HCT116 (cell line): ENCODE results near the gene ADAM10.

ENCODE experiments used
- CTCF ChIP-seq, 3 experiments: fragments of 200-600 bp in 1 of 3; sonication (generic) in 1 of 3; IDR thresholded peaks in 2 of 3; conservative IDR thresholded peaks in 1 of 3; 2 replicates each; pipeline ENCODE4 v1.5.1; 2012 to 2017; ENCODE audit warnings: low read depth in 2 of 3, low read length in 2 of 3, antibody characterized with exemption in 1 of 3, borderline replicate concordance in 1 of 3, control low read depth in 1 of 3, mild to moderate bottlenecking in 1 of 3, mixed read lengths in 1 of 3, mixed run types in 1 of 3, moderate library complexity in 1 of 3; ENCODE audit not compliant: insufficient read depth in 1 of 3
- EGR1 ChIP-seq: IDR thresholded peaks from 2 replicates; pipeline ENCODE4 v1.6.1; 2012; ENCODE audit warnings: low read depth
- EZH2 ChIP-seq: fragments of 200-600 bp; sonication (generic); IDR thresholded peaks from 2 replicates; pipeline ENCODE4 v1.6.1; 2017; ENCODE audit warnings: antibody characterized with exemption, mixed run types
- JUND ChIP-seq: IDR thresholded peaks from 2 replicates; pipeline ENCODE4 v1.6.1; 2012
- POLR2A ChIP-seq: IDR thresholded peaks from 2 replicates; pipeline ENCODE4 v1.7.0; 2011; ENCODE audit warnings: borderline replicate concordance; ENCODE audit not compliant: insufficient read depth, insufficient read length; ENCODE audit errors: extremely low read depth

- TF ChIP-seq CTCF (IDR thresholded peaks at IDR 0.05 in 2 of 3, conservative IDR thresholded peaks at IDR 0.05 in 1 of 3; ENCODE audit: borderline replicate concordance in 1 of 3, insufficient read depth in 1 of 3, low read depth in 2 of 3, low read length in 2 of 3) = no peak
- TF ChIP-seq EZH2 = no peak
- no peak for TF ChIP-seq EGR1
- no peak for TF ChIP-seq POLR2A
- no peak for TF ChIP-seq JUND
These were observed 123.1 kb downstream of the ADAM10 start for GRCh38 chr15:58626378-58626777.
